ENCODE results near the gene CFAP77.

Gene CFAP77

DNA sequence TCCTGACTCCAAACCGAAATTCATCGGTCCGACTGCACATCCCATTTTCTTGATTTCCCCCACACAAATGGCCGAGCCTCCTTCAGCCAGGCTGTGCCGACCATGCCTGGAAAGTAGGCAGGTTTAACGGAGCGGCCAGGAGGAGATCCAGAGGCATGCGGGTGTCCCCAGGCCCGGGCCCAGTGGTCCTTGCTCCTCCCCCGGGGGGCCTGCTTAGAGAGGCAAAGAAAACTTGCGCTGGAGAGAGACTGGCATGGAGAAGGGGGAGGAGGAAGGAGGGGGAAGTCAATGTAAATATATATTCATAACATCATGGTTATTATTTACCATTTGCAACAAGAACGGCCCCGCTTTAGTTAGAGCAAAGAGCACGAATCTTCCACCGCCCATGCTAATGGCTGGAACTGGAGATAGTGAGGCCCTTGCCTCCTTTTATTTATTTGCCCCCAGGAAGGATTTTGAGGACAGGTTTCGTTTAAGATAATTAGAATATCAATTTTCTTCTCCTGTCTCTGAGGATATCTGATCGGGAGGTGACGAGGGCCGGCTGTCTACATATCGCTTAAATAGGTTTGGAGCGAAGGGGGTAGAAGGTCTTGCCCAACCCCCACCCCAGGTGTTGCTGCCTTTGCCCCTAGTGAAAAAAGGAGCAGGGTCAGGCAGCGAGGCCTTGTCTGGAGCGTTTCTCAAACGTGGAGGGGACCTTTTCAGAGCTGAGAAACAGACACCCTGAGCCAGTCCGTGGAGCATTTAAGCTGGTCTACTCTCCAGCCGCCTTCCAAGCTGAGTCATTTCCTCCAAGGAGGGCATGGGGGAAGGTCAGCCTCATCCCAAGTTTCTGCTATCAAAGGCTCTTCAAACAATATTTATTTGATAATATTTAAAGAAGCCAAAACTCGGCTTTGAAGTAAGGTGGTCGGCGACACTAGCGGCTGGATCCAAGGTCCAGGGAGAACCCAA lies 174.9 kb downstream of the CFAP77 start:
- DNase-seq = peak; percentile 16

- DNase-seq = no peak
Observed at GRCh38 chr9:132585954-132586829, 176.2 kb downstream of the CFAP77 start.

GRCh38 chr9:132586830-132587591 lies 177.0 kb downstream of the CFAP77 start:
- no peak for DNase-seq

GRCh38 chr9:132587592-132587955 lies 177.6 kb downstream of the CFAP77 start:
- DNase-seq = no peak

- no peak for DNase-seq
Observed at GRCh38 chr9:132588098-132588497, 178.1 kb downstream of the CFAP77 start.

- no peak for DNase-seq
Observed at GRCh38 chr9:132588501-132589147, 178.6 kb downstream of the CFAP77 start.

DNA sequence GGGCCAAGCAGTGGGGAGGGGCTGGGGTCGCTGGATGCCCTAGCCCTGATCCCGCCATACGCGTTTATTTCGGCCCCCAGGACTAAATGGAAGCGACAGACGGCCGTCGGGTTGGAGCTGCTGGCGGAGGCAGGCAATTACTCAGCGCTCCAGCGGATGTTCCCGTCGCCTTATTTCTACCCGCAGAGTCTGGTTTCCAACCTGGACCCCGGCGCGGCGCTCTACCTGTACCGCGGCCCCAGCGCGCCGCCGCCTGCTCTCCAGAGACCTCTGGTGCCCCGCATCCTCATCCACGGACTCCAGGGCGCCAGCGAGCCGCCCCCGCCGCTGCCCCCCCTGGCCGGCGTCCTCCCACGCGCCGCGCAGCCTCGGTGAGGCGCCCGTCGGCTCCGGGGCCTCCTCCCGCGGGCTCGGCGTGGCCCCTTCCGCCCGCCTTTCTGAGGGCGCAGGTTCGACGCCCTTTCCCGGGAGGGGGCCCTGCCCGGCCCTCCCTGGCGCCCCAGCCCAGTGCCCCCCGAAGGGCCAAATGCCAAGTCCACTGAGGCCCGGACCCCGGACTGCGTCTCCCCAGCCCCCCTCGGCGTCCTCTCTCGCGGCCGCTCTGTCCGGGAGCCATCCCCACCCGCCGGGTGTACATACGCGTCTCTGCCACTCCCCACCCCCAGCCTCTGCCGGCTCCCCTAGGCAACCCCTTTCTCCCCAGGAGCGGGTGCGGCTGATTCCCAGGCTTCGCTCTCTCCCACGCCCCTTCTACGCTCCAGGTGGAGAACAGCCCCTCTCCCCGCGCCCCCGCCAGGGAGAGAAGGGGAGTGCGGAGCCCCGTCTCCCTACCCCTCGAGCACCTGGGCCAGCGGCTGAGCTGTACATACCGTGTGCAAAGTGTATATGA lies 179.4 kb downstream of the CFAP77 start:
- DNase-seq = no peak

GRCh38 chr9:132590037-132590317 lies 180.0 kb downstream of the CFAP77 start:
- DNase-seq = no peak

DNA sequence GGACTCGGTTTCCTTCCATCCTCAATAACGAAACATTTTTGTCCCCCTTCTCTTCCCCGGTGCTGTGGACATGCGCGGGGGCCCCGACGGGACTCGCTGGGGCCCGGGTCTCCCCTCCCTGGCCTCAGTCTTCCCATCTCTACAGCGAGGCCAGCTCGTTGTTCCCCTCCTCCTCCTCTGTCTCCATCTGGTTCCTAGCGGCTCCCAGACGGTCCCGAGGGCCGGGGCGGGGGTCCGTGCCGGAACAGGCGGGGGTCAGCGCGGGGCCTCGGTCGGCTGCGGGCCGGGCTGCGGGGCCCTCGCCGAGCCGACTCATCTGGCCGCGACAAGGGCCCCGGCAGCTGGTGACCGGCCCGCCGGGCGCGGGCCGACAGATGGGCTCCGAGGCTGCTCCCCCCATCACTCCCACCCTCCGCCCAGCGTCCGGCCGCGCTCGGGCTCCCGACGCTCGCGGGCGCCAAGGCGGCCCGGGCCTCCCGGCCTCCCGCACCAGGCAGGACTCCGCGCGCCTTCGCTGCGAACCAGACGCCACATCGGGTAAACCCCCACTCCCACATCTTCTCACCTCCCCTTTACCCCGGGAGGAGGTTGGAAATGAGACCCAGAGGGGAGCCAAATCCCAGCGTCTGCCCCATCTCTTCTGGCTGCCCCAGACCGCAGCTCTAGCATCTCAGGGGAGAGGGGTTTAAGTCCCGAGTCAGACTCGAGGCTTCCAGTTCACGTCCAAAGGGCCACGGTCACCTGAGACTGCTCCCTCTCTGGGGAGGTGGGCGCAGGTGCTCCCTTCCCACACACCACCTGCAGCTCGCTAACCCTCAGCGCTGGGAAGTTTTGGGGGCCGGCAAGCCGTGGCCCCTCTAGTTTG lies 180.5 kb downstream of the CFAP77 start:
- DNase-seq = no peak

DNA sequence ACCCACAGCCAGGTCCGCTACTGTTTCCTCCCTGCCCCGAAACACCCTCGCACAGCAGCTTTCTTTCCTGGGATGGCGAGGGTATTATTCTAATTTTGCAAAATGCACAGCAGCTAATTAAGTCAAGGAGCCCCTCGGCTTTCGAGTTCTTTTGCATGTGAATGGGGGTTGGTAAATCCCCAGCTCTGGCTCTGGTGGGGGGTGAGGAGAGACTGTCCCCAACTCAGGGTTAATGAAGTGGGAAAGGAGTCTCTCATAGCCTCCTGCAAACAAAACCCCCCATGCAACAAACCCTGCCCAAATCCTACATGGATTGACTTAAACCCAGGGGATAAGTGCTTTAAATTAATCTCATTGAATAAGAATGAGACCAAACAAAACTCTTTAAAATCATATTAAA lies 181.2 kb downstream of the CFAP77 start:
- DNase-seq = no peak

DNA sequence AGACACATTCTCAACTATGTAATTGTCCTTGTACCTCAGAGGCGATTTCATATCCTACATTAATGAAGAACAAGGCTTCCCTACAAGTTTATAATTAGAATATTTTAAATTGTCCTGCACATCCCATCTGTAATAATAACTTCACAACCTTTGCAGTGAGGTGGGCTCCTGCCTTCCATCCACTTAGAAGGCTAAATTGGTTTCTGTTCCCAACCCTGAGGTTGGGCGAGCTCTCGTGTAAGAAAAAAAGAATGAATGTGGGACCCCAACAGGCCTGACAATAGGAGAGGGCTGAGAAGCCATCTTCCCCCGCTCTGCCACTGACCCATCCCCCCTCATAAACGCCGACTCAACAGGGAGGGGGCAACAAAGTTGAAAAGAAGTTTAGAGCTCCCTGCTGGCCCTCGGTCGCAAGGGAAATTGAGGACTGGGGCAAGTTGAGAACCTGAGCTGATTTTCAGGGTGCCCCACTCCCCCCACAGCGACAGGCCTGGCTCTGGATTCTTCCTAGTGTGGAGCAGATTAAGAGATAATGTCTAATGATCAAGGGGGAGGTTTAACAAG lies 181.8 kb downstream of the CFAP77 start:
- DNase-seq = no peak

DNA sequence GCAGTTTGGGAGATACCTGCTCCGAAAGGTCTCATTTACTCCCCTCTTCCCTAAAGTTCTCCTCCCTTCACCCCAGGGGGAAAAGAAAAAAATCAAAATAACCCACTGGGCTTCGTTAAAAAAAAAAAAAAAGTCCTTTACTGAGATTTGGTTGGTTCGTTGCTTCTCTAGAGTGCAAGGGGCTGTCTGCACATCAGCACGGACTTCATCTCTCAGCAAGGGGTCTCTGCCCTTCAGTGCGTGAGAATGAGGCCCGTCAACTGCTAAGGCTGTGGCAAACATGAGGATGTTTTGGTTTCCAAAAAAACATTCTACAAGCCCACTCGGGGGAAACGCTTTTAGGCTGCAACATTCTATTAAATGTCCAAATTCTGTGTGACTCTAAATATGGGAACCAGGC lies 182.4 kb downstream of the CFAP77 start:
- no peak for DNase-seq

GRCh38 chr9:132594412-132594811 lies 184.4 kb downstream of the CFAP77 start:
- no peak for DNase-seq

DNA sequence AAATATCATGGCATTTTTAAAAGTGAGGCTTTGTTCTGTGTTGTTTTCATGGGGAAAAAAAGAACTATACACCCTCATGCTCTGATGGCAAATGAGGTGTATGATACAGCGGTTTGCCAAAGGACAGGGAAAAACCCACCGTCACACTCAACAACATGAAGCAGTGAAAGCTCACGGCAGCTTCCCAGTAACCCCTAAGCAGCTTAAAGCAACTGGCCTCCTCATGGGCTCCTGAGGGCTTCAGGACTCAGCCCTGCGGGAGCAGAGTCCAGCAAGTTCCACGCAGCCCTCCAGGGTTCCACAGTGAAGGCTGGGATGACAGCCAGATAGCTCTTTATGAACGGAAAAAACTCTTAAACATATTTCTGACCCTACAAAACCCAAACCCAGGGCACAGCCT lies 185.3 kb downstream of the CFAP77 start:
- no peak for DNase-seq

DNA sequence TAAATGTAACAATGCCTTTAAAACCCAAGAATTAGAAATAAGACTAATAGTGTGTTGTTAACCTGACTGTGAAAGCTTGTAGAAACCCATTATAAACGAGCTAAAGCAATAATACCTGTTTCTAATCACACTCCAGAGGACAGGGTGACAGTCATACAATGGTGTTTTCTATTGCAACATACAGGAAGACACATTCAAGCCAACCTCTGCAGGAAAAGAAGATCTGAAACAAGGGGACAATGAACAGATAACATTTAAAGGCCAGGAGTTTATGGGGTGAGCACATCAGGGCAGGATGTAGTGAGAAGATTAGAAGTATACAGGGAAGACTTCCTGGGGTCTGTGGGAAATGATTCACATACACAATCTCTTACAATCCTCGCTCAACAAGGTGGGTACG lies 186.2 kb downstream of the CFAP77 start:
- DNase-seq = no peak

GRCh38 chr9:132597073-132597775 lies 187.2 kb downstream of the CFAP77 start:
- DNase-seq = no peak

DNA sequence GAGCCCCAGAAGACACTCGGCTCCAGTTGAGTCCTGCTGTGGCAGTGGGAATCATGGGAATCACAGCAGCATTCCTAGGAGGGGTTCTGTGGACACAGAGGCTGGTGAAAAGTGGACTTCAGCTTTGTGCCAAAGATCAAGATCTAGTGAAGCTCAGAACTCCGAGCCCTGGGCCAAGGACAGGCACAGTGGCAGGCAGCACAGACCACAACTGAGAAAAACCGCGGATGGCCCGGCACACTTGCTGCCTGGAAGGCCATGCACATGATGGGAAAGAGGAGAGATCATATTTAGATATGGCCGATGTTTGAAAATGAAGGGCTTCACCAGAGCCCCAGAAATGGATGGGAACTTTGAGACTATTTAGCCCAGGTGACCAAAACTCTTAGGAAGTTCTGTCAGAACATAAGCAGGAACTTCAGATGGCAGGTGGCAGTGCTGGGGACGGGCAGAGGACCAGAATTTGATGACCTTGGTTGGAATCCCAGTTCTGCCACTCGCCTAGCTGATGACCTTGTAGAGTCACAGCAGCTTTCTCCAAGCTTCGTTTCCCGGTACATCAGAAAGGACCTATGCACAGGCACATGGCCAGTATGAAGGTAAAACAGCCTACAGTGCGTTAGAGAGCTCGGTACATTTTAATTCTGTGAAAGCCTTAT lies 190.4 kb downstream of the CFAP77 start:
- no peak for DNase-seq

GRCh38 chr9:132602207-132602606 lies 192.2 kb downstream of the CFAP77 start:
- DNase-seq = no peak

DNA sequence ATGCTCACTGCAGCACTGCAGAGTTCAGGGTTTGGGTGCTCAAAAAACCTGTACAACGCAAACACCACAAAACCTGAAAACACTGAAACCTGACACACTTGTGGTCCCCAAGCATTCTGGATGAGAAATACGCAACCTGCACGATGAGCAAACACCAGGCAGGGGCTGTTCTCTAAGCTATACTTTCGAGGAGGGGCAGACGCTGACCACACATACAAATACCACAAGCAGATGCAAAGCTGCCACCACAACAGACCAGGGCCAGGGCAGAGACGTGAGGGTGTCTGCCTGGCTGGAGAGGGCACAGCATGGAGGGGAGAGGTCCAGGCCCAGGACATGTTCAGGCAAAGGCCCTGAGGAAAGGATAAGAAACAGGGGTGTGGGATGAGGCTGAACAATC lies 195.4 kb downstream of the CFAP77 start:
- DNase-seq = no peak

Data from NCI-H2227 treated with DMSO at 0.1 percent for 48 hours (cell line).